ENCODE data around the gene HSBP1L1. TPM values are rescaled to one million over a fixed set of nuclear protein-coding genes. Genes with fewer than 3 reads are reported as not detected.
A peak's percentile ranks its signal among the peaks of the same experiment; 100 is the strongest.

The HSBP1L1 gene
- total and polyA plus RNA-seq, 2 of the 13 experiments (the other 11 are each of a cell fraction or from before 2014, with no cell fraction given): 22.6 to 45.1 TPM

- TF ChIP-seq E2F1 (CRISPR knock-in tag; IDR thresholded peaks at IDR 0.05): peak; percentile 26; the same call in 1 of the 2 replicates
Observed at GRCh38 chr18:79951545-79952455, 12.6 kb upstream of the HSBP1L1 start, which contains the start of gene SLC66A2 (continued).

GRCh38 chr18:79952456-79952995 is 11.9 kb upstream of the HSBP1L1 start:
- Histone ChIP-seq H3K27ac (ENCODE audit: extremely low read length, insufficient read depth, low read length) (peak overlapping the region; percentile 53), H3K36me3 (replicated peaks in 1 of 2; ENCODE audit: control insufficient read depth in 1 of 2, insufficient read depth in 2 of 2, low read length in 2 of 2) (peaks cover 0 to 1% of the 10 kb centered on the region in 2 experiments; a peak in 1 of 5 replicates), H3K27me3 (ENCODE audit: control insufficient read depth in 1 of 2, insufficient read depth in 2 of 2, low read length in 2 of 2) (no peaks in the 10 kb centered on the region; a peak in 1 of 5 replicates), H3K9ac (ENCODE audit: insufficient read depth, low read depth, low read length) (peak overlapping the region; percentile 80), H3K4me1 (ENCODE audit: insufficient read depth, low read length) (peaks cover 47% of the 10 kb centered on the region), H3K4me3 (replicated peaks in 1 of 3; ENCODE audit: insufficient read depth in 1 of 3, low read depth in 2 of 3, low read length in 3 of 3) (peak overlapping the region; percentile 85 to 89 (median 88); a peak in 4 of 6 replicates), H3K4me2 (ENCODE audit: low read depth, low read length) (peak overlapping the region; percentile 85), H3K79me2 (ENCODE audit: insufficient read depth, low read length) (peaks cover 34% of the 10 kb centered on the region), H3K9me3 (ENCODE audit: low read length) (no peaks in the 10 kb centered on the region), H4K20me1 (ENCODE audit: insufficient read depth, low read length) (peaks cover 4% of the 10 kb centered on the region; the same call in 1 of the 2 replicates), H2AFZ (ENCODE audit: low read length) (no peak overlapping the region)
- DNase-seq (ENCODE audit: low spot score) (no peak), FAIRE-seq (no peak), ATAC-seq (no peak)
- intact Hi-C loops (cut with micrococcal nuclease; ENCODE audit: unreplicated experiment): no loop called here
- TF ChIP-seq ZNF597 (CRISPR knock-in tag; IDR thresholded peaks at IDR 0.05): no peak
- TF ChIP-seq ZNF235 (CRISPR knock-in tag; IDR thresholded peaks at IDR 0.05; ENCODE audit: borderline replicate concordance): no peak
- TF ChIP-seq ZBTB38 (CRISPR knock-in tag; IDR thresholded peaks at IDR 0.05): 0 out of 2 replicates have a peak, but pooled peaks have one; percentile 10
- TF ChIP-seq HNRNPUL1 (IDR thresholded peaks at IDR 0.05; ENCODE audit: low read depth, low read length): no peak
- no peak for TF ChIP-seq ZNF709 (CRISPR knock-in tag; IDR thresholded peaks at IDR 0.05)
- no peak for TF ChIP-seq U2AF1 (optimal IDR thresholded peaks at IDR 0.05; ENCODE audit: low read depth, low read length)
- TF ChIP-seq ZNF362 (CRISPR knock-in tag; IDR thresholded peaks at IDR 0.05; ENCODE audit: borderline replicate concordance): no peak
- peak; percentile 87 for TF ChIP-seq HNRNPK (IDR thresholded peaks at IDR 0.05; ENCODE audit: low read depth, low read length, poor library complexity, severe bottlenecking)
- 85% methylated on average over 37 of the region's 43 CpGs for WGBS (ENCODE audit: low lambda C conversion rate)
- no TSS peak for BruUV-seq (replicated peaks)
- in situ Hi-C loops (cut with HindIII; ENCODE audit: extremely low pct_ligation_motif_present, low pct_unique_long_range_greater_than_20kb): no loop called here
- ChIA-PET POLR2A (interaction anchor here (0.8 to 2.7 kb wide), 4 partner anchors 9 to 81 kb away, joined by 3 to 20 read pairs (median 12); partner anchors contain the start of genes HSBP1L1 and RBFA), CTCF (ENCODE audit: low intra/inter-chr PET ratio, low total read pairs) (interaction anchor here (1.6 kb wide), 1 partner anchor 18 kb away, joined by 7 read pairs; no protein-coding TSS in a partner anchor)

All from HepG2 (cell line).